GM12865 (cell line): ENCODE results near the gene PTCHD1.

ENCODE experiments used
- DNase-seq: peaks from one replicate; pipeline ENCODE4 v3.0.0; 2010; ENCODE audit warnings: low read depth
- H3K4me3 ChIP-seq: 2 replicates; pipeline ENCODE4 v1.5.1; 2011; ENCODE audit warnings: mild to moderate bottlenecking, low read depth, low read length, control low read depth
- TF ChIP-seq, protein P1 (sequence below): IDR thresholded peaks from 2 replicates; pipeline ENCODE4 v1.5.1; 2011; ENCODE audit warnings: low read length, control low read depth, low read depth, inconsistent platforms; ENCODE audit not compliant: insufficient read depth; ENCODE audit errors: missing control alignments

PTCHD1 gene

DNA sequence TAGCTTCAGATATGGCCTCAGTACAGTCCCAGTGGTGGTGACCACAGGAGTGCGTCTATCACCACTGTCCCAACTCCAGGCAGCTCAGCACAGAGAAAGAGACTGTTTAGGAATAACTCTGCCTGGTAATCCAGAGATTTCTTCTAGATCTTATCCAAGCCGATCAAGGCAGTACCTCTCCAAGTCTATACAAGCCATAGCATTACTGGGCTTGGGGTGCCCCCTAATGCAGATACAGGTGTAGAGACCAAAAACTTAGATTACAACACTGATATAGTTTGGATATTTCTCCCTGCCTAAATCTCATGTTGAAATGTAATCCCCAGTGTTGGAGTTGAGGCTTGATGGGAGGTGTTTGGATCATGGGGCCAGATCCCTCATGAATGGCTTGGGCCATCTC lies 100.9 kb downstream of the PTCHD1 start:
- no peak for DNase-seq
- no peak overlapping the region for H3K4me3 ChIP-seq
- TF ChIP-seq, protein P1, sequence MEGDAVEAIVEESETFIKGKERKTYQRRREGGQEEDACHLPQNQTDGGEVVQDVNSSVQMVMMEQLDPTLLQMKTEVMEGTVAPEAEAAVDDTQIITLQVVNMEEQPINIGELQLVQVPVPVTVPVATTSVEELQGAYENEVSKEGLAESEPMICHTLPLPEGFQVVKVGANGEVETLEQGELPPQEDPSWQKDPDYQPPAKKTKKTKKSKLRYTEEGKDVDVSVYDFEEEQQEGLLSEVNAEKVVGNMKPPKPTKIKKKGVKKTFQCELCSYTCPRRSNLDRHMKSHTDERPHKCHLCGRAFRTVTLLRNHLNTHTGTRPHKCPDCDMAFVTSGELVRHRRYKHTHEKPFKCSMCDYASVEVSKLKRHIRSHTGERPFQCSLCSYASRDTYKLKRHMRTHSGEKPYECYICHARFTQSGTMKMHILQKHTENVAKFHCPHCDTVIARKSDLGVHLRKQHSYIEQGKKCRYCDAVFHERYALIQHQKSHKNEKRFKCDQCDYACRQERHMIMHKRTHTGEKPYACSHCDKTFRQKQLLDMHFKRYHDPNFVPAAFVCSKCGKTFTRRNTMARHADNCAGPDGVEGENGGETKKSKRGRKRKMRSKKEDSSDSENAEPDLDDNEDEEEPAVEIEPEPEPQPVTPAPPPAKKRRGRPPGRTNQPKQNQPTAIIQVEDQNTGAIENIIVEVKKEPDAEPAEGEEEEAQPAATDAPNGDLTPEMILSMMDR, result no peak

DNA sequence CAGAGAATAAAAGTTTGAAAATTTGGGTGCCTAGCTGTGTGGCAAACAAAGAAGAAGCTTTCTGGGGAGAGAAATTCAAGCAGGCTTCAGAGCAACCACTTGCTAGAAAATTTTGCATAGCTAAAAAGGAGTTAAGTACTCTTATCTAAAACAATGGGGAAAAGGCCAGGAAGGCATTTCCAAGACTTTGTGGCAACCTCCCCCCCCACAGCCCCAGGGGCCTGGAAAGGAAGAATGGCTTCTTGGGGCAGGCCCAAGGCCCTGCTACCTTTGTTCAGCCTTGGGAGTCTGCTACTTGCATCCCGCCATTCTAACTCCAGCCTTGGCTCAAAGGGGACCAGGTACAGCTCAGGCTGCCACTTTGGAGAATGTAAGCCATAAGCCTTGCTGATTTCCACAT lies 102.2 kb downstream of the PTCHD1 start:
- H3K4me3 ChIP-seq, result no peak overlapping the region
- TF ChIP-seq, protein P1, result no peak
- no peak for DNase-seq

DNA sequence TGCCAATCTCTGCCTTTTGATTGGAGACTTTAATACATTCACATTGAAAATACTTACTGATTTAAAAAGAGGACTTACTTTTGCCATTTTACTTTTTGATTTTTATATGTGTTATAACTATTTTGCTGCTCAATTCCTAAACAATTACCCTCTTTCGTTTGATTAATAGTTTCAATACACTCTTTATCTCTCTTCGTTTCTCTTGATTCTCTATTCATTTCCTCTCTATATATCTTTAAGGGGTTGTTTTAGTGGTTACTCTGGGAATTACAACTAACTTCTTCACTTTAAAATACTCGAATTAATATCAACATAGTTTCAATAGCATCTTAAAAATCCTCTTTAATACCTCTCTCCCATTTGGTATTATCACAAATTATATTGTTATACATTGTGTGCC lies 116.6 kb downstream of the PTCHD1 start:
- H3K4me3 ChIP-seq, result no peak overlapping the region
- no peak for DNase-seq
- TF ChIP-seq, protein P1, result no peak
